ENCODE data around the gene PLOD1. TPM values are rescaled to one million over a fixed set of nuclear protein-coding genes. Genes with fewer than 3 reads are reported as not detected.

Gene PLOD1
- total and polyA plus RNA-seq, 2 of the 13 experiments (the other 11 are each of a cell fraction or from before 2014, with no cell fraction given) = 70.1 to 318 TPM

DNA sequence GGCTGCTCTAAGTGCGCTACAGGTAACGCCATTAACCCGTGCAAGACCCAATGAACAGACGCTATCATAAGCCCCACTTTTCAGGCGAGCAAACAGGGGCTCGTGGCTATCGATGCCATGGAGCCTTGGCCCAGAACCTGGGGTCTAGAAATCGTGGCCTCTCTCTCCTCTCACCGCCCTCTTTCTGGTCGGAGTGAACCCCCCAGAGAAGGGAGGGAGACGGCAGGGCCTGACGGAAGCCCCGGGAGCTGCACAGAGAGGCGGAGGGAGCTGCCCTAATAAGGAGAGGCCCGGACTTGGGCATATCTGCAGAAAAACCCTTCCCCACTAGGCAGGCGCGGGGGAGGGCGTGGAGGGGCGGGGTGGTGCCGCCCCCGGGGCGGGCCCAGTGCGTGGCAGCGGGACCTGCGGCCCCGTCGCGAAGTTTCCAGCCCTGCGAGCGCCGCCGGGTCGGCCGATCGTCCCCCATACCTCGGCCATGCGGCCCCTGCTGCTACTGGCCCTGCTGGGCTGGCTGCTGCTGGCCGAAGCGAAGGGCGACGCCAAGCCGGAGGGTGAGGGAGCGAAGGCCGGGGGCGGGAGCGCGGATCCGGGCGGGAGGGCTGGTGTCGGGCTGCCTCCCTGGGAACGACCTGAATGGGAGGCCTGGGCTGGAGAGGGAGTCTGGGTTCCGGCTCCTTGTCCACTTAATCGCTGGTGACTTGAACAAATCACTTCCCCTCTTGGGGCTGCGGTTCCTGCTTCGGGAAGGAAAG is at the start of gene PLOD1 (continued):
- TF ChIP-seq, protein P1, sequence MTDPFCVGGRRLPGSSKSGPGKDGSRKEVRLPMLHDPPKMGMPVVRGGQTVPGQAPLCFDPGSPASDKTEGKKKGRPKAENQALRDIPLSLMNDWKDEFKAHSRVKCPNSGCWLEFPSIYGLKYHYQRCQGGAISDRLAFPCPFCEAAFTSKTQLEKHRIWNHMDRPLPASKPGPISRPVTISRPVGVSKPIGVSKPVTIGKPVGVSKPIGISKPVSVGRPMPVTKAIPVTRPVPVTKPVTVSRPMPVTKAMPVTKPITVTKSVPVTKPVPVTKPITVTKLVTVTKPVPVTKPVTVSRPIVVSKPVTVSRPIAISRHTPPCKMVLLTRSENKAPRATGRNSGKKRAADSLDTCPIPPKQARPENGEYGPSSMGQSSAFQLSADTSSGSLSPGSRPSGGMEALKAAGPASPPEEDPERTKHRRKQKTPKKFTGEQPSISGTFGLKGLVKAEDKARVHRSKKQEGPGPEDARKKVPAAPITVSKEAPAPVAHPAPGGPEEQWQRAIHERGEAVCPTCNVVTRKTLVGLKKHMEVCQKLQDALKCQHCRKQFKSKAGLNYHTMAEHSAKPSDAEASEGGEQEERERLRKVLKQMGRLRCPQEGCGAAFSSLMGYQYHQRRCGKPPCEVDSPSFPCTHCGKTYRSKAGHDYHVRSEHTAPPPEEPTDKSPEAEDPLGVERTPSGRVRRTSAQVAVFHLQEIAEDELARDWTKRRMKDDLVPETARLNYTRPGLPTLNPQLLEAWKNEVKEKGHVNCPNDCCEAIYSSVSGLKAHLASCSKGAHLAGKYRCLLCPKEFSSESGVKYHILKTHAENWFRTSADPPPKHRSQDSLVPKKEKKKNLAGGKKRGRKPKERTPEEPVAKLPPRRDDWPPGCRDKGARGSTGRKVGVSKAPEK (CRISPR knock-in tag; IDR thresholded peaks at IDR 0.05; ENCODE audit: borderline replicate concordance) = 0 out of 2 replicates have a peak, but pooled peaks have one; percentile 57
- TF ChIP-seq HDAC6 (IDR thresholded peaks at IDR 0.05; ENCODE audit: low read depth, low read length) = no peak
- no peak for TF ChIP-seq RARG (CRISPR knock-in tag; IDR thresholded peaks at IDR 0.05; ENCODE audit: low read depth)
- 0 out of 2 replicates have a peak, but pooled peaks have one; percentile 10 for TF ChIP-seq ZMYM3 (CRISPR knock-in tag; IDR thresholded peaks at IDR 0.05)
- no peak for TF ChIP-seq ZNF317 (CRISPR knock-in tag; IDR thresholded peaks at IDR 0.05)
- no peak for TF ChIP-seq BRCA1 (CRISPR knock-in tag; IDR thresholded peaks at IDR 0.05)
- 0 out of 2 replicates have a peak, but pooled peaks have one; percentile 42 for TF ChIP-seq YEATS2 (CRISPR knock-in tag; IDR thresholded peaks at IDR 0.05; ENCODE audit: borderline replicate concordance)
- peak; percentile 70 for TF ChIP-seq RBM39 (IDR thresholded peaks at IDR 0.05; ENCODE audit: low read depth, low read length, poor library complexity, severe bottlenecking)
- no peak for TF ChIP-seq NFYC (CRISPR knock-in tag; IDR thresholded peaks at IDR 0.05)
- peak; percentile 57; the same call in 1 of the 2 replicates for TF ChIP-seq THAP11 (CRISPR knock-in tag; IDR thresholded peaks at IDR 0.05)
- TF ChIP-seq SRSF1 (optimal IDR thresholded peaks at IDR 0.05; ENCODE audit: low read depth, low read length) = no peak
- TF ChIP-seq PAF1 (CRISPR knock-in tag; IDR thresholded peaks at IDR 0.05) = no peak
- TF ChIP-seq ZNF441 (CRISPR knock-in tag; IDR thresholded peaks at IDR 0.05; ENCODE audit: borderline replicate concordance) = peak; percentile 78; the same call in 1 of the 2 replicates
- no peak for TF ChIP-seq ZNF761 (CRISPR knock-in tag; conservative IDR thresholded peaks at IDR 0.05)
- peak; percentile 90 for TF ChIP-seq SALL2 (CRISPR knock-in tag; IDR thresholded peaks at IDR 0.05)
- no peak for TF ChIP-seq TAF15 (IDR thresholded peaks at IDR 0.05; ENCODE audit: low read depth, low read length, poor library complexity, severe bottlenecking)
- no peak for TF ChIP-seq AGO1 (IDR thresholded peaks at IDR 0.05; ENCODE audit: low read depth, low read length, poor library complexity, severe bottlenecking)
- TF ChIP-seq ISL2 (CRISPR knock-in tag; IDR thresholded peaks at IDR 0.05) = peak; percentile 33; the same call in 1 of the 2 replicates
- peak; percentile 72; the same call in 1 of the 2 replicates for TF ChIP-seq ZNF30 (CRISPR knock-in tag; IDR thresholded peaks at IDR 0.05)
- TF ChIP-seq ZNF674 (CRISPR knock-in tag; IDR thresholded peaks at IDR 0.05; ENCODE audit: low read depth) = 0 out of 2 replicates have a peak, but pooled peaks have one; percentile 15
- TF ChIP-seq ZNF205 (CRISPR knock-in tag; IDR thresholded peaks at IDR 0.05) = 0 out of 2 replicates have a peak, but pooled peaks have one; percentile 32
- no peak for TF ChIP-seq FOXM1 (CRISPR knock-in tag; IDR thresholded peaks at IDR 0.05)
- TF ChIP-seq ZNF446 (CRISPR knock-in tag; IDR thresholded peaks at IDR 0.05) = no peak
- no peak for TF ChIP-seq TIGD3 (CRISPR knock-in tag; IDR thresholded peaks at IDR 0.05; ENCODE audit: borderline replicate concordance)
- peak; percentile 87 for TF ChIP-seq SALL1 (CRISPR knock-in tag; IDR thresholded peaks at IDR 0.05)
- TF ChIP-seq ZNF101 (CRISPR knock-in tag; IDR thresholded peaks at IDR 0.05; ENCODE audit: borderline replicate concordance, low read depth) = no peak
